ENCODE results near the gene MICU1. TPM values are rescaled to one million over a fixed set of nuclear protein-coding genes. Genes with fewer than 3 reads are reported as not detected.

MICU1 gene
- total and polyA plus RNA-seq, 2 of the 13 experiments (the other 11 are each of a cell fraction or from before 2014, with no cell fraction given) = 32.5 to 56.1 TPM

DNA sequence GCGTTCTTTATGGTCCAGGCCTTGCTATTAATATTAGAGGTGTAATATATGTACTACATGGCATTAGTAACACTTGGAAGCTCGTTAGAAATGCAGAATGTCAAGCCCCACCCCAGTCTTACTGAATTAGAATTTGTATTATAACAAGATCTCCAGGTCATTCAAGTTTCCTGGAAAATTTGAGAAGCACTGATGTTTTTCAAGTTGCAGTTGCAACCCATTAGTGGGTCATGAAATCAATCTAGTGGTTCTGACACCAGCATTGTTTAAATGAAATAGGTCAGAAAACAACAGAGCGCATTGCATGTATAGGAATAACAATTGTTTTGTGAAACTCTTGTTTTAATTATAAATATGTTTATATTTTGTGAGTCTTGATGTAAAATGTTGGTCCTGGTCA lies 28.8 kb upstream of the MICU1 start (continued):
- no peak for TF ChIP-seq ZNF276 (CRISPR knock-in tag; IDR thresholded peaks at IDR 0.05; ENCODE audit: low read depth)
- no peak for TF ChIP-seq GFI1 (CRISPR knock-in tag; IDR thresholded peaks at IDR 0.05; ENCODE audit: borderline replicate concordance)
- no peak for TF ChIP-seq ZNF710 (CRISPR knock-in tag; IDR thresholded peaks at IDR 0.05; ENCODE audit: borderline replicate concordance)

DNA sequence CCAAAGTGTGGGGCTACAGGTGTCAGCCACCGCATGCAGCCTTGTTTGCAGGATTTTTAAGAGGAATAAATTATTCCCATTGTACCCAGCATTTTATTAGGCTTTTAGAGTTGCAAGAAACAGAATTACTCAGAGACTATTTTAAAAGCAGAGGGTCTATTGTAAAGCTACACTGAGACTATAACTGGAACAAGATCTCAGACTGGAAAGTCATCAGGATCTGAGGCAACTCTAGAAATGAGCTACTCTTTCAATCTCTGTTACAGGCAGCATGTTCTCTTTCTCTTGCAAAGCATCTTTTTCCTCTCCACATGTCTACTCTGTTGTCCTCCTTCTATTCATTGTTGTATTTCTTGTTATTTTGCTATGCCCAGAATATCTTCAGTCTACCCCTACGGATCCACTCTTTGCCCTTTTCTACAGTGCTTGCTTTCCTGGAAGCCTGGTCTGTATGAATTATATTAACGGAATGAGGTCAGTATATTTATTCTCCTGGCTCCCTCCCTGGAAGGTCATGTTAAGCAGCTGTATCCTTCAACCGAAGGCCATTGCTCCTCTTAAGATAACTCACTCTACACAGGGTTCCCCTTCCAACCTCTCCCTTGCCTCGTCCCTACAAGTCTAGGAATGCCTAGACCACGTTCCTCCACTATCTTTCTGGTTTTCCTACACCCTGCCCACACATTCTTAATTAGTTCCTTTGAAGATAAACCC lies 27.7 kb upstream of the MICU1 start:
- POLR2A ChIA-PET = no interaction called here
- Histone ChIP-seq H3K36me3 (replicated peaks in 1 of 2; ENCODE audit: control insufficient read depth in 1 of 2, insufficient read depth in 2 of 2, low read length in 2 of 2) (no peaks in the 10 kb centered on the region), H3K9me3 (ENCODE audit: low read length) (no peaks in the 10 kb centered on the region), H4K20me1 (ENCODE audit: insufficient read depth, low read length) (no peaks in the 10 kb centered on the region), H3K27me3 (ENCODE audit: control insufficient read depth in 1 of 2, insufficient read depth in 2 of 2, low read length in 2 of 2) (no peaks in the 10 kb centered on the region), H3K79me2 (ENCODE audit: insufficient read depth, low read length) (no peaks in the 10 kb centered on the region), H3K4me3 (replicated peaks in 1 of 3; ENCODE audit: insufficient read depth in 1 of 3, low read depth in 2 of 3, low read length in 3 of 3) (no peak overlapping the region), H3K4me2 (ENCODE audit: low read depth, low read length) (no peak overlapping the region; the same call in 1 of the 2 replicates), H3K27ac (ENCODE audit: extremely low read length, insufficient read depth, low read length) (no peak overlapping the region), H3K9ac (ENCODE audit: insufficient read depth, low read depth, low read length) (no peak overlapping the region), H2AFZ (ENCODE audit: low read length) (no peak overlapping the region), H3K4me1 (ENCODE audit: insufficient read depth, low read length) (peaks cover 21% of the 10 kb centered on the region)
- 38% methylated on average over 6 of the region's 6 CpGs for WGBS (ENCODE audit: low lambda C conversion rate)
- FAIRE-seq (no peak), ATAC-seq (peak; percentile 23; the same call in 1 of the 3 replicates), DNase-seq (ENCODE audit: low spot score) (no peak)
- BruUV-seq (replicated peaks) = no TSS peak
- in situ Hi-C loops (cut with HindIII; ENCODE audit: extremely low pct_ligation_motif_present, low pct_unique_long_range_greater_than_20kb) = no loop called here
- CTCF ChIA-PET (ENCODE audit: low intra/inter-chr PET ratio, low total read pairs) = no interaction called here
- intact Hi-C loops (cut with micrococcal nuclease; ENCODE audit: unreplicated experiment) = no loop called here
- TF ChIP-seq ZNF337 (CRISPR knock-in tag; IDR thresholded peaks at IDR 0.05; ENCODE audit: borderline replicate concordance, low read depth) (no peak), KLF9 (CRISPR knock-in tag; IDR thresholded peaks at IDR 0.05; ENCODE audit: low read depth) (no peak), CBX1 (IDR thresholded peaks at IDR 0.05; ENCODE audit: low read depth) (no peak), ZMYM4 (CRISPR knock-in tag; IDR thresholded peaks at IDR 0.05) (no peak), NFKBIZ (CRISPR knock-in tag; IDR thresholded peaks at IDR 0.05) (no peak), MLLT10 (CRISPR knock-in tag; IDR thresholded peaks at IDR 0.05) (no peak), SNAPC4 (CRISPR knock-in tag; IDR thresholded peaks at IDR 0.05) (no peak)

All from HepG2 (cell line).